CD4-positive, CD25-positive, alpha-beta regulatory T cell (primary cell): ENCODE results near the gene RAB23. TPM values are rescaled to one million over a fixed set of nuclear protein-coding genes. Genes with fewer than 3 reads are reported as not detected.
"Not testable (repeated sequence)": the region's sequence is repeated elsewhere in the genome, so short reads cannot be mapped to it uniquely, and the experiment has no call there.

Experiments
- ATAC-seq, 2 donors: fragments of 150-1000 bp; cut with Tn5 transposase; one replicate each; pipeline ENCODE4 v1.10.0; 2021; ENCODE audit warnings: low read depth in 2 of 2, moderate number of reproducible peaks in 2 of 2, moderate library complexity in 1 of 2
- DNase-seq, 3 donors: peaks; one replicate each; pipeline versions ENCODE4 v3.0.0 to v3.0.0-alpha.2; 2012 to 2022; ENCODE audit warnings: mixed read lengths in 1 of 3
- H3K27ac ChIP-seq: one replicate; pipeline ENCODE4 v1.7.0; 2013; ENCODE audit warnings: mild to moderate bottlenecking, low read length; ENCODE audit not compliant: insufficient read depth, poor library complexity, severe bottlenecking
- H3K27me3 ChIP-seq: one replicate; pipeline ENCODE4 v1.7.0; 2013; ENCODE audit warnings: low read length; ENCODE audit not compliant: control insufficient read depth, insufficient read depth
- H3K36me3 ChIP-seq: one replicate; pipeline ENCODE4 v1.7.0; 2013; ENCODE audit warnings: mild to moderate bottlenecking, low read length, moderate library complexity; ENCODE audit not compliant: control insufficient read depth, insufficient read depth
- H3K4me1 ChIP-seq: 2 replicates; pipeline ENCODE4 v1.7.0; 2013; ENCODE audit warnings: mild to moderate bottlenecking, low read length; ENCODE audit not compliant: insufficient read depth, control insufficient read depth, poor library complexity, severe bottlenecking
- H3K4me3 ChIP-seq: one replicate; pipeline ENCODE4 v1.7.0; 2013; ENCODE audit warnings: low read depth, mild to moderate bottlenecking, low read length, moderate library complexity
- H3K9me3 ChIP-seq, 2 experiments: 1 replicate in 1 of 2; 2 replicates in 1 of 2; pipeline ENCODE4 v1.7.0; 2013; ENCODE audit warnings: low read length in 2 of 2, mild to moderate bottlenecking in 1 of 2, moderate library complexity in 1 of 2; ENCODE audit not compliant: control insufficient read depth in 2 of 2
- H3K27ac Mint-ChIP-seq, 3 donors: one replicate each; pipeline ENCODE4 v1.8.0; 2020 to 2022; ENCODE audit warnings: mild to moderate bottlenecking in 3 of 3, mixed read lengths in 3 of 3, moderate library complexity in 2 of 3
- H3K27me3 Mint-ChIP-seq: one replicate; pipeline ENCODE4 v1.8.0; 2022; ENCODE audit warnings: mild to moderate bottlenecking, mixed read lengths
- H3K36me3 Mint-ChIP-seq: one replicate; pipeline ENCODE4 v1.8.0; 2020; ENCODE audit warnings: mixed read lengths
- H3K4me1 Mint-ChIP-seq, 4 donors: one replicate each; pipeline ENCODE4 v1.8.0; 2020 to 2022; ENCODE audit warnings: mixed read lengths in 4 of 4, mild to moderate bottlenecking in 1 of 4
- H3K4me3 Mint-ChIP-seq, 4 donors: one replicate each; pipeline ENCODE4 v1.8.0; 2020 to 2022; ENCODE audit warnings: mild to moderate bottlenecking in 4 of 4, mixed read lengths in 4 of 4, moderate library complexity in 3 of 4
- H3K9me3 Mint-ChIP-seq, 7 donors: one replicate each; pipeline ENCODE4 v1.8.0; 2020 to 2022; ENCODE audit warnings: mixed read lengths in 7 of 7, mild to moderate bottlenecking in 3 of 7, moderate library complexity in 2 of 7
- polyA plus RNA-seq, 4 donors: library from polyadenylated mRNA; unstranded; fragments of 300-500 nt; fragmentation: Illumina TruSeq; gene quantifications; one replicate each; pipeline ENCODE4 v1.2.3, GENCODE V29; 2021
- total RNA-seq: library from RNA; stranded (reverse); gene quantifications from one replicate; pipeline ENCODE4 v1.2.3, GENCODE V29; 2022

The RAB23 gene
- total and polyA plus RNA-seq, 5 donors from 2014 or later: 0.07 to 0.56 (median 0.28) TPM; not detected in 1

GRCh38 chr6:57252137-57252536 is 30.0 kb upstream of the RAB23 start:
- H3K27me3 ChIP-seq: peaks cover 3% of the 10 kb centered on the region
- DNase-seq: no peak
- no peak overlapping the region for H3K4me3 ChIP-seq
- H3K27me3 Mint-ChIP-seq: peaks cover 12% of the 10 kb centered on the region
- no peaks in the 10 kb centered on the region for H3K36me3 ChIP-seq
- peaks cover 0 to 2% (median 0%) of the 10 kb centered on the region in 7 donors for H3K9me3 Mint-ChIP-seq
- H3K36me3 Mint-ChIP-seq: no peaks in the 10 kb centered on the region
- H3K9me3 ChIP-seq: no peaks in the 10 kb centered on the region
- ATAC-seq: no peak
- H3K4me1 Mint-ChIP-seq: no peaks in the 10 kb centered on the region
- H3K4me1 ChIP-seq: no peaks in the 10 kb centered on the region
- H3K4me3 Mint-ChIP-seq: no peak overlapping the region
- H3K27ac ChIP-seq: no peak overlapping the region
- H3K27ac Mint-ChIP-seq: no peak overlapping the region

GRCh38 chr6:57250348-57250747 is 28.2 kb upstream of the RAB23 start:
- Mint-ChIP-seq H3K9me3 (peaks cover 0 to 2% (median 0%) of the 10 kb centered on the region in 7 donors), H3K4me3 (no peak overlapping the region), H3K4me1 (no peaks in the 10 kb centered on the region), H3K27ac (no peak overlapping the region), H3K36me3 (no peaks in the 10 kb centered on the region), H3K27me3 (peaks cover 13% of the 10 kb centered on the region)
- Histone ChIP-seq H3K27ac (no peak overlapping the region), H3K4me1 (no peaks in the 10 kb centered on the region), H3K9me3 (no peaks in the 10 kb centered on the region), H3K4me3 (no peak overlapping the region), H3K36me3 (no peaks in the 10 kb centered on the region), H3K27me3 (peaks cover 3% of the 10 kb centered on the region)
- no peak for DNase-seq
- ATAC-seq: no peak

GRCh38 chr6:57248311-57248895 is 26.3 kb upstream of the RAB23 start:
- H3K4me1 Mint-ChIP-seq: no peaks in the 10 kb centered on the region
- DNase-seq (no peak), ATAC-seq (no peak)
- Histone ChIP-seq H3K4me1 (no peaks in the 10 kb centered on the region), H3K27ac (no peak overlapping the region), H3K36me3 (no peaks in the 10 kb centered on the region), H3K9me3 (no peaks in the 10 kb centered on the region), H3K4me3 (no peak overlapping the region), H3K27me3 (peaks cover 2% of the 10 kb centered on the region)
- peaks cover 14% of the 10 kb centered on the region for H3K27me3 Mint-ChIP-seq
- H3K27ac Mint-ChIP-seq: no peak overlapping the region
- no peaks in the 10 kb centered on the region for H3K36me3 Mint-ChIP-seq
- H3K4me3 Mint-ChIP-seq: no peak overlapping the region
- peaks cover 0 to 2% (median 0%) of the 10 kb centered on the region in 7 donors for H3K9me3 Mint-ChIP-seq

- no peaks in the 10 kb centered on the region for H3K4me1 ChIP-seq
- no peaks in the 10 kb centered on the region for H3K27me3 ChIP-seq
- ATAC-seq (no peak), DNase-seq (no peak)
- Mint-ChIP-seq H3K27ac (no peak overlapping the region), H3K9me3 (peaks cover 0 to 2% (median 0%) of the 10 kb centered on the region in 7 donors), H3K4me3 (no peak overlapping the region), H3K36me3 (no peaks in the 10 kb centered on the region), H3K27me3 (peaks cover 19% of the 10 kb centered on the region), H3K4me1 (no peaks in the 10 kb centered on the region)
- no peak overlapping the region for H3K4me3 ChIP-seq
- H3K27ac ChIP-seq: no peak overlapping the region
- no peaks in the 10 kb centered on the region for H3K36me3 ChIP-seq
- no peaks in the 10 kb centered on the region for H3K9me3 ChIP-seq
Observed at GRCh38 chr6:57247603-57248002, 25.5 kb upstream of the RAB23 start.

GRCh38 chr6:57246307-57246706 is 24.2 kb upstream of the RAB23 start:
- H3K9me3 Mint-ChIP-seq: peaks cover 0 to 2% (median 0%) of the 10 kb centered on the region in 7 donors
- peaks cover 16% of the 10 kb centered on the region for H3K27me3 Mint-ChIP-seq
- no peak overlapping the region for H3K4me3 Mint-ChIP-seq
- no peaks in the 10 kb centered on the region for H3K4me1 ChIP-seq
- H3K27ac ChIP-seq: no peak overlapping the region
- H3K36me3 Mint-ChIP-seq: no peaks in the 10 kb centered on the region
- H3K27ac Mint-ChIP-seq: no peak overlapping the region
- no peaks in the 10 kb centered on the region for H3K9me3 ChIP-seq
- no peak overlapping the region for H3K4me3 ChIP-seq
- ATAC-seq (no peak), DNase-seq (no peak)
- H3K27me3 ChIP-seq: no peaks in the 10 kb centered on the region
- H3K4me1 Mint-ChIP-seq: no peaks in the 10 kb centered on the region
- no peaks in the 10 kb centered on the region for H3K36me3 ChIP-seq

GRCh38 chr6:57243954-57244353 is 21.8 kb upstream of the RAB23 start:
- Mint-ChIP-seq H3K27me3 (peaks cover 18% of the 10 kb centered on the region), H3K27ac (no peak overlapping the region), H3K9me3 (no peaks in the 10 kb centered on the region), H3K4me1 (no peaks in the 10 kb centered on the region), H3K36me3 (no peaks in the 10 kb centered on the region), H3K4me3 (no peak overlapping the region)
- Histone ChIP-seq H3K4me3 (no peak overlapping the region), H3K27me3 (no peaks in the 10 kb centered on the region), H3K4me1 (no peaks in the 10 kb centered on the region), H3K9me3 (no peaks in the 10 kb centered on the region), H3K27ac (no peak overlapping the region), H3K36me3 (no peaks in the 10 kb centered on the region)
- DNase-seq (no peak), ATAC-seq (no peak)

GRCh38 chr6:57243526-57243925 is 21.4 kb upstream of the RAB23 start:
- H3K9me3 Mint-ChIP-seq, H3K27me3 ChIP-seq, H3K4me3 Mint-ChIP-seq: not testable (repeated sequence)

GRCh38 chr6:57242505-57242904 is 20.4 kb upstream of the RAB23 start:
- H3K27ac Mint-ChIP-seq: no peak overlapping the region
- no peak overlapping the region for H3K27ac ChIP-seq
- H3K27me3 ChIP-seq: no peaks in the 10 kb centered on the region
- H3K4me3 ChIP-seq: no peak overlapping the region
- H3K36me3 ChIP-seq: no peaks in the 10 kb centered on the region
- no peaks in the 10 kb centered on the region for H3K36me3 Mint-ChIP-seq
- no peaks in the 10 kb centered on the region for H3K4me1 ChIP-seq
- no peaks in the 10 kb centered on the region for H3K4me1 Mint-ChIP-seq
- H3K27me3 Mint-ChIP-seq: peaks cover 27% of the 10 kb centered on the region
- DNase-seq (no peak), ATAC-seq (no peak)
- no peaks in the 10 kb centered on the region for H3K9me3 ChIP-seq
- H3K9me3 Mint-ChIP-seq: no peaks in the 10 kb centered on the region
- H3K4me3 Mint-ChIP-seq: no peak overlapping the region

More at GRCh38 chr6:57243526-57243925, 21.4 kb upstream of the RAB23 start:
- not testable (repeated sequence) for H3K4me3 ChIP-seq, H3K4me1 Mint-ChIP-seq, H3K27ac Mint-ChIP-seq, H3K9me3 ChIP-seq, ATAC-seq, H3K36me3 ChIP-seq, H3K27ac ChIP-seq, DNase-seq, H3K4me1 ChIP-seq, H3K36me3 Mint-ChIP-seq
- H3K27me3 Mint-ChIP-seq: peaks cover 18% of the 10 kb centered on the region
